Activated naive CD4-positive, alpha-beta T cell treated with anti-CD3 and anti-CD28 coated beads, Interleukin-2, amount 50 U/mL, for 72 hours (primary cell): ENCODE results near the gene EXOC2. TPM values are rescaled to one million over a fixed set of nuclear protein-coding genes. Genes with fewer than 3 reads are reported as not detected.
A peak's percentile ranks its signal among the peaks of the same experiment; 100 is the strongest.

Source experiments
- ATAC-seq, 2 donors: fragments of 150-1000 bp; cut with Tn5 transposase; 2 replicates each; pipeline ENCODE4 v1.10.0; 2021; ENCODE audit warnings: mild to moderate bottlenecking in 2 of 2, moderate library complexity in 2 of 2
- DNase-seq, 2 donors: peaks; one replicate each; pipeline ENCODE4 v3.0.0; 2021 to 2022; ENCODE audit warnings: low spot score in 2 of 2
- H3K27ac Mint-ChIP-seq, 2 donors: one replicate each; pipeline ENCODE4 v1.8.0; 2022; ENCODE audit warnings: mild to moderate bottlenecking in 2 of 2, mixed read lengths in 2 of 2
- H3K36me3 Mint-ChIP-seq, 2 donors: one replicate each; pipeline ENCODE4 v1.8.0; 2022; ENCODE audit warnings: mixed read lengths in 2 of 2
- H3K9me3 Mint-ChIP-seq, 2 donors: one replicate each; pipeline ENCODE4 v1.8.0; 2022; ENCODE audit warnings: mixed read lengths in 2 of 2
- total RNA-seq, 2 donors: library from RNA; stranded (reverse); gene quantifications; one replicate each; pipeline ENCODE4 v1.2.3, GENCODE V29; 2022

Gene EXOC2
- total RNA-seq, 2 donors from 2014 or later = 30.7 to 49.3 TPM

DNA sequence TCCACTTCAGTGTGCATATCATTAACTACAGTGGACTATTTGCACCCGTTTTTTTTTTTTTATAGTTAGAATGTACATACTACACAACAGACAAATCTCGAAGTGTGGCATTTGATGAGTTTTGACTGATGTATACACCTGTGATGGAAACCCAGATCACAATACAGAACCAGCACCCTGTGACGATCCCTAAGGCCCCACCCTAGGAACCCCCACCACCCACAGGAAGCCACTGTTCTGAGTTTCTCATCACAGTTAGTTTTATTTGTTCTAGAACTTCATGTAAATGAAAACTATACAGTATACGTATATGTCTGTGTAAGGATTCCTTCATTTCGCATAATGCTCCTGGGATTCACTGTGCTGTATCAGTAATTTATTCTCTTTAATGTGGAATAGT lies 198.5 kb downstream of the EXOC2 start:
- peaks cover 32 to 47% of the 10 kb centered on the region in 2 donors for H3K36me3 Mint-ChIP-seq
- peak overlapping the region; percentile 96 to 98 for H3K27ac Mint-ChIP-seq
- H3K9me3 Mint-ChIP-seq = no peaks in the 10 kb centered on the region
- ATAC-seq = no peak
- DNase-seq = no peak

DNA sequence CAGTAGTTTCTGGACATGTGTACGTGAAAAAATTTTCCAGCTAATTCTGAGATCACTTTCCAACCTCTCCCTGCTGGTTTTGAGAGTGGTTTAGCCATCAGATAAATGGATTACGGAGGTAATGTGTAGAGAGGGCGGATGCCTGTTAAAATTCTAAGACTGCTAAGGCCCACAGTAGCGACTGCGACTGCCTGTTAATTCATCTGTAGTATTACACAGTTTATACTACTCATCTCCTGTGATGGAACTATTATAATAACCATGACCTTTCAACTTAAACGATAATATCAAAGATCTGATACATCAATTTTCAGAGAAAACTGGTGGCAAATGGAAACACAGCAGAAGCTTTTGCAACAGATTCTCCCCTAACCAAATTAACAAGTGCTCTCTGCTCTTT lies 199.1 kb downstream of the EXOC2 start:
- no peak for DNase-seq
- Mint-ChIP-seq H3K36me3 (peaks cover 38 to 51% of the 10 kb centered on the region in 2 donors), H3K27ac (peak overlapping the region; percentile 96 to 98), H3K9me3 (no peaks in the 10 kb centered on the region)
- no peak for ATAC-seq

DNA sequence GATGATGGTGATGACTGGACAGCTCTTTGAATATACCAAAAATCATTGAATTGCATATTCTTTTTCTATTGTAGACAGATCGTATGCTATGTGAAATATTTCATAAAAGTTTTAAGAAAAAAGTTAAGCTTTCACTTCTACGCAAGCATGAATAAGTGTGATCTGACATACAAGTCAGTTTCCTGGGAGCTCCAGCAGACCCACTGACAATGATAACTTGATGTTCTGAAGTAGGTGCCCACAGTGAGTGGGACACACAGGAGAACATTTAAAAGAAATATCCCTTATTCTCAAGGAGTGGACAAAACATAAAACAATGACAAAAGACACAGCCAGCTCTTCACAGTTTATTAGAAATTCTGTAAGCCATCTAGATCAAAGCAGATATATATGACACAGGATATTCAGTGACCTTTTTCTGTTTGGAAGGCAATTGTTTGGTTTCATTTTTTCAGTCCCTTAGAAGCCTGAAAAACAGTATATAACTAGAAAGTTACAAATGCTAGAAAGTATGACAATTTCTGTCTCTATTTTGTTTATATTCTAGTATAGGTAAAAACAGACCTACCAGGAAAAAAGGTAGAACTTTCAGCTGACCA lies 200.0 kb downstream of the EXOC2 start:
- H3K9me3 Mint-ChIP-seq = no peaks in the 10 kb centered on the region
- peaks cover 38 to 55% of the 10 kb centered on the region in 2 donors for H3K36me3 Mint-ChIP-seq

DNA sequence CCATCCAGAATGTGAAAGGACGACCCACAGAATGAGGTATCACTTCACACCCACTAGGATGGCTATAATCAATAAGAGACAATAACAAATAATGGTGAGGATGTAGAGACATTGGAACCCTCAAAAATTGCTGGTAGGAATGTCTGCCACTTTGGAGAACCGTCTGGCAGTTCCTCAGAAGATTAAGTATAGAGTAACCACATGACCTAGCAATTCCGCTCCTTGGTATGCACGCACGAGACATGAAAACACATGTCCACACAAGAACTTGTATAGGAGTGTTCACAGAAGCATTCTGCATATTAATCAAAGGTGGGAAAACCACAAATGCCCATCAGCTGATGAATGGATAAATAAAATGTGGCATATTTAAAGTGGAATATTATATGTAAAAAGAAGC lies 200.8 kb downstream of the EXOC2 start:
- Mint-ChIP-seq H3K9me3 (no peaks in the 10 kb centered on the region), H3K36me3 (peaks cover 41 to 57% of the 10 kb centered on the region in 2 donors), H3K27ac (peak overlapping the region; percentile 96 to 98)
- ATAC-seq (no peak), DNase-seq (no peak)

More for the DNA sequence above, 200.0 kb downstream of the EXOC2 start:
- ATAC-seq (no peak), DNase-seq (no peak)
- H3K27ac Mint-ChIP-seq = peak overlapping the region; percentile 96 to 98

DNA sequence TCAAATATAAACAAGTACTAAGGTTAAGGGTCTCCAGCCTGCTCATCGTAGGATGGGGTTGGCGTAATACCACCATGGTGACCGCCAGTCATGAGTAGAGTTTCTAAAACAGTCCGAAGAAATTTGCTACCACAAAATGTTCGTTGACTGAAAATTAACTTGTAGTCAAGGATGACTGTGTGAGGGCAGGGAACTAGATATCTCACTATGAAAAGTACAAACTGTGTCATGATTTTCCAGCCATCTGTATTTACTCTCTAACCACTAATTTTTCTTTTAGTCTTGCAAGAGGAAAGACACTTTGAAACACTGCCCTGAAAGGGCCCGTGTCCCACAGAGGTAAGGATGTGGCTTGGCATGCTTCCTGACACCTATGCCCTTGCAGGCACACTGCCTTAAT lies 201.7 kb downstream of the EXOC2 start:
- ATAC-seq (peak; percentile 70 to 71), DNase-seq (no peak)
- H3K9me3 Mint-ChIP-seq = no peaks in the 10 kb centered on the region
- H3K36me3 Mint-ChIP-seq = peaks cover 41 to 59% of the 10 kb centered on the region in 2 donors
- H3K27ac Mint-ChIP-seq = peak overlapping the region; percentile 96 to 98

DNA sequence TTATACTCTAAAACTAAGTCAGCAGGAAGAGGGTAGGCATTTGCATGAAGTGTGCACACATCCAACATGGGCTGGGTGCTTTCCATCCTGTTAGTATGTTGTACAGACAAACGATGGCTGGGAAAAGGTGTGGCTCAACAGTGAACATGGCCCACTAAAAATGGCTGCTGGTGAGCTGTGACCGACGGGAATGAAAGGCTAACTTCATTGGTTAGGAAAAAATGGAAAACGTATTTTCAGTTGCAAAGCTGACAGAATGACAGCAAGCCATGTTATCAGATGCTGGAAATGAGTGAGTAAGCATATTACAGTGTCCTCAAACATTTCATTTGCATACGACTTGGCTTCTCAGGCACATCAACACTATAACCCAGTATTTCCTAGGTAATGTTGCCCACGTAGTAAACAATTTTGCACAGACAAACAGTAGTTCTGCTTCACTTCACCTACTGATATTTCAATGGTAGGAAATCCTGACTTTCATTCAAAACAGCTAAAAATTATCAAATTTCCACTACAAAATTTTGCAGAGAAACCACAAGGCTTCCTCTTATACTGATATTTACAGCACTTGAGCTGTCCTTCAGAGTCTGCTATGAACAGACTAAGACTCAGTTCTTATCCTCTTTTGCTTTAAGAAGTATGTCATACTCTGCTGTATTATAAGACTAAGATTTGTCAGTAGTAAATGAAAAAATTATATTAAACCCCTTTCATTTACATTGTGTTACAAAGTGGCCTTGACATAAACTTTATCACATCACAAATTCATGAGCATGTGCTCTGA lies 202.5 kb downstream of the EXOC2 start:
- H3K27ac Mint-ChIP-seq = peak overlapping the region; percentile 96 to 98
- peak; percentile 39 to 57 for ATAC-seq
- DNase-seq = no peak
- peaks cover 41 to 59% of the 10 kb centered on the region in 2 donors for H3K36me3 Mint-ChIP-seq
- H3K9me3 Mint-ChIP-seq = no peaks in the 10 kb centered on the region

DNA sequence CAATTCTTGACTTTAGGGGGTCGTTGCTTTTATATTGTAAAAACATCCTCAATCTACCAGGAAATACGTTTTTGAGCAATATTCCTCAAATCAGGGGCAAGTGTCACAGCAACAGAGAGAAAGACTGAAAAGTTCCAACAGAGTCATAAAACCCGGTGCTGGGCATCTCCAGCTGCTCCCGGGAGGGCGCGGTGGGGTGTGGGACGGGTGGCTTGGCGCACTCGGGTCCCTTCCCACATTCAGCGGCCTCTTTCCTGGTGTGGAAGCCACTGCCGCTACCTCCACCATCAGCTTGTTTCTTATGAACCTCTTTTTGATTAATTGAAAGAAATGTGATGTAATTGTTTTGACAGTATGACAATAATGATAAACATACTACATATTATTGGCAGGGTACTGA lies 203.2 kb downstream of the EXOC2 start:
- Mint-ChIP-seq H3K36me3 (peaks cover 38 to 62% of the 10 kb centered on the region in 2 donors), H3K9me3 (no peaks in the 10 kb centered on the region), H3K27ac (peak overlapping the region; percentile 96 to 98)
- no peak for DNase-seq
- ATAC-seq = no peak

DNA sequence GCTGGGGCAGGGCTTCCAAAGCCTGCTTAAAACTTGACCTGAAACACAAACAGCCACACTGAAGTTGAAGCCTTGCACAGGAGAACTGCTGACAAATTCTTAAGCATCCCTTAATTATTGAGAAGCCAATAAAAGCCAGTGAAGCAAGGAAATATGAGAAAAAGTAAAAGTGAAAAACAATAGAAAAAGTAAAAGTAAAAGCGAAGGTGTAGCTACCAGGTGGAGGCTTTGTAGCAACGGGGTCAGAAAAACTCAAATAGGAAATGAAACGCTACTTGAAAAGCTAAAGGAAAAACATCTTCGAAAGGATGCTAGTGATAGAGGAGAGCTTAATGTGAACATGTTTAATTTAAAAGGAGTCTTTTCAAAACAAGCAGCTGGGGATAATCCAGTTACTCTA lies 203.9 kb downstream of the EXOC2 start:
- Mint-ChIP-seq H3K9me3 (peaks cover 0 to 2% of the 10 kb centered on the region in 2 donors), H3K27ac (peak overlapping the region; percentile 96 to 98), H3K36me3 (peaks cover 38 to 66% of the 10 kb centered on the region in 2 donors)
- ATAC-seq (peak in 1 of 2 donors; percentile 3), DNase-seq (no peak)

DNA sequence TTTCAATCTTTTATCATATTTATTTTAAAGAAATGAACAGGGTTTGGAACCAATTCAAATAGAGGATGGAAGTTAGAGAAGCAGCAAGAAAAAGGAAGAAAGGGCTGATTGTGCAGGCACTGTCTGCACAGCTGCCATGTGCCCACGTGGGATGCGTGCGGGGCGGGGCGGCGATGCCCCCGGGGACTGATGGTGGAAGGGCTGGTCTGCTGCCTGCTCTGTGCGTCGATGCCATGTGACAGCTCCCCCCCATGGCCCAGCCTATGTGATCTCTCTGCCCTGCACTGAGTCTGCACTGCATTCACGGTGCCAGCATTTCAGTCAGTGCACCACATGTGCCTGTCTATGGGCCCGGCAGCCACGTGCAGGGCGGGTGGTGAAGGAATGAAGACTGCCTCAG lies 205.0 kb downstream of the EXOC2 start:
- H3K9me3 Mint-ChIP-seq = peaks cover 3% of the 10 kb centered on the region in 2 donors
- ATAC-seq (no peak), DNase-seq (no peak)
- H3K27ac Mint-ChIP-seq = peak overlapping the region; percentile 76 to 98
- peaks cover 43 to 74% of the 10 kb centered on the region in 2 donors for H3K36me3 Mint-ChIP-seq

DNA sequence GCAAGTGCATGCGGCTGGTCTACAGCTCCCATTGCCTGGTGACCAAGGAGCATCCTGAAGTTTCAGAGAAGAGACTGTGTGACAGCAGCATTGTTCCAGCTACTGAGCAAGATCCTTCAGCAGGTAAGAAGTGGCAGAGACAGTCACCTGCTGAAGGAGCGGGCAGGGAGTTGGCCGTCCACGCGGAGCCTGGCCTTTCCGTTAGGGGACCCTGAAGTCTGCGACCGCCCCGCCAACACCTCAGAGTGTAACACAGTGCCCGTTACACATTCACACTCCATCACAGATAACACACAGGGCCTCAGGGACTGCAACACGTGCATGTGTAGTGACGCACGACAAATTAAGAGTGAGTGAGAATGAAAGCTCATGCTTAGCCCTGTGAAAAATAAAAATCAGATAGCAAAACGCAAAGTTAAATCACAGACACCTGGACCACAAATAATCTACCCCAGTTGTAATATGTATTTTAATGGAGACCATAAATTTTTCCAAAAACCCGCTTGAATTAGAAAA lies 207.2 kb downstream of the EXOC2 start:
- no peak for ATAC-seq
- H3K36me3 Mint-ChIP-seq = peaks cover 45 to 80% of the 10 kb centered on the region in 2 donors
- peaks cover 10 to 14% of the 10 kb centered on the region in 2 donors for H3K9me3 Mint-ChIP-seq
- H3K27ac Mint-ChIP-seq = peak overlapping the region; percentile 84 to 98
- DNase-seq = no peak

DNA sequence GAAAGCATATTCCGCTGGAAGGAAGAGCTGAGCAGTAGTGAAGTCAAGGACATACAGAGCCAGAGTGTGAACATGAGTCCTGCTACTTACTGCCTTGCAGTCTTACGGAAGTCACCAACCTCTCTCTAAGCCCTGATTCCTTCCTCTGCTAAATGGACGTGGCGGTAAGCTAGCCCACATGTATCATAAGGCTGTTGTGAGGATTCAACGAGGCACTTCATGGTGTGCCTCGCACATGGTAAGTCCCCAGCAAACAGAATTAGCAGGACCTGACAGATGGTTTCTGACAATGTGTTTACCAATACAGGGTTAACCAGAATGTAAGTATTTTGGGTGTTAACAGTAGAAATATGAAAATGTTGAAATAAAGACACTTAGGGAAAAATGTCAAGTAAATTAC lies 208.2 kb downstream of the EXOC2 start:
- ATAC-seq = peak in 1 of 2 donors; percentile 5

DNA sequence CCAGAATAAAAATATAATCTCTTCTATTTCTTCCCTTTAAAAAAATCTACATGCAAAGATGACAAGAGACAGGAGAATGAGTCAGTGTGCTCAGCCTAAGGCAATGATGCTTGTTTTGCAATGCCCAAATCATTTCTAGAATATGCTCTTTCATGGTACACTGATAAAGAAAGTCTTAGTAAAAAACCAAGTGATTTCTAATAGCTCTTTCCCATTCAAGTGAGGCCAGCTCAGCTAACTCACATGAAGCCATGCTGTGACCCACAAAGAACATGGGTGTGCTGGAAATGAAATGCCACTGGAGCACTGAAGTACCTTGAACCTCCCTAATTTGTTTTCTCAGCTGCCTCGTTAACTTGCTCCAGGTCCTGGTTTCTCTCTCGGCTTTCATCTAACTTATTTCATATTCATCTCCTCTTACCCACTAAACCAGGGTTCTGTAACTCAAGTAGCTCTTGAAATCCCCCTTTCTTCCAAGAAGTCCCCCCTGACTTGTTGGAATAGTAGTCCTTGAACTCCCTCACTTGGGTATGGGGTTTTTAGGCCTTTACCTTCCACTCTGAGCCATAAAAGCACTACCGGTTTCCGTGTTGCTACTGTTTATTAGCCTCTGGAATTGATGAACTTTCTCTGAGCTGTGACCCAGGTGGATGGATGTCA lies 208.7 kb downstream of the EXOC2 start:
- Mint-ChIP-seq H3K36me3 (peaks cover 40 to 75% of the 10 kb centered on the region in 2 donors), H3K9me3 (peaks cover 10 to 14% of the 10 kb centered on the region in 2 donors), H3K27ac (peak overlapping the region; percentile 84 to 98)
- DNase-seq (peak; percentile 59 to 71), ATAC-seq (peak; percentile 94 to 95)

More for the DNA sequence above, 208.2 kb downstream of the EXOC2 start:
- peaks cover 10 to 14% of the 10 kb centered on the region in 2 donors for H3K9me3 Mint-ChIP-seq
- peak overlapping the region; percentile 84 to 98 for H3K27ac Mint-ChIP-seq
- DNase-seq = no peak
- peaks cover 45 to 81% of the 10 kb centered on the region in 2 donors for H3K36me3 Mint-ChIP-seq

DNA sequence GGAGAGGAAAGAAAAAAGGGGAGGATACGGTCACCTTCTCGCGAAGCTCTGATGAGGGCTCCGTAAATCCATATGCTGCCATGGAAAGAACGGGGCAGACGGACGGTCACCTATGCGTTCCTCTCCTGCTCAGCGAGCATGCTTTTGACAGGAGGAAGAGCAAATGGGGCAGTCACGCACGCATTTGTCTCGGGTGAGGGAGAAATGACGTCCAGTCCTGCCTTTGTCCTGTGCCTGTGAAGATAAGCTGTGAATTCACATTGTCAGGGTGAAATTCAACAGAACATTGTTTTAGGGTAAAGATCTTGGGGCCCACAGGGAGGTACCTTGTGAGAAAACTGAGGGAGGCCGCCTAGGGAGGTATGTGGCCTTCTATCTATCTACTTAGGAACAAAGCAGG lies 217.6 kb downstream of the EXOC2 start:
- Mint-ChIP-seq H3K9me3 (no peaks in the 10 kb centered on the region), H3K36me3 (peaks cover 0 to 8% of the 10 kb centered on the region in 2 donors), H3K27ac (peak overlapping the region; percentile 83 to 88)
- ATAC-seq = no peak
- DNase-seq = no peak

DNA sequence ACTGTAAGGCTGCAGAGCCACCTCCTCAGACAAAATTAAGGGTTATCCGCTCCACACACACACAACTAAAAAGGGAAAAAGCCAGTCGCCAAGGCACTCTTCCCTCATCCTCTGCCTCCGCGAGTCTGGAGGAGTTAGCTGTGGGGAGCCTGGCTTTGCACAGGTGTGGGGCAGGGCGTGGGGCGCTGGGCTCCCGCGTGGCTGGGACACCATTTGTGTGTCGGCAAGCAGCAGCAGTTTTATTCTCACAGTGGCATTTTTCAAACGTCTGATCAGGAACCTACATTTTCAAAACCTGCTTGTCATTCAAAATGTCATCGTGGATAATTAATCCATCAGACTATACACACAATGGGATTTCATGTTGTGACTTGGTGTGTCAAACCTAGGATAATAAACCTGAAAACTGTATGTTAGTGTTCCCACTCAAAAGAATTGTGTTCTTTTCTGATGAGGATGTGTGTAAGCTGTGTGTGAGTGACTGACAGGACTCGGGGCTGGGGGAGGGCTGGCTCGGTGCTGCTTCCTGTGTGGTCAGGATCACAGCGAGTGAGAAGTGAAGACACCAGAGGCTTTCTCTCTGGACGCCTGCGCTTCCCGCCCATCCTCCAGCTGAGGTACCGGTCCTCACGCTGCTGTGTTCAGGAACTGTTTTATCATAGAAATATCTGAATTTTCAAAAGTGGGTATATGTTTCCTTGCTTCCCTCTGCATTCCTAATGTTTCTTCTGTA lies 218.3 kb downstream of the EXOC2 start:
- Mint-ChIP-seq H3K27ac (peak overlapping the region; percentile 83 to 88), H3K9me3 (no peaks in the 10 kb centered on the region), H3K36me3 (peaks cover 0 to 8% of the 10 kb centered on the region in 2 donors)
- ATAC-seq (peak; percentile 86 to 97), DNase-seq (peak; percentile 74 to 77)

DNA sequence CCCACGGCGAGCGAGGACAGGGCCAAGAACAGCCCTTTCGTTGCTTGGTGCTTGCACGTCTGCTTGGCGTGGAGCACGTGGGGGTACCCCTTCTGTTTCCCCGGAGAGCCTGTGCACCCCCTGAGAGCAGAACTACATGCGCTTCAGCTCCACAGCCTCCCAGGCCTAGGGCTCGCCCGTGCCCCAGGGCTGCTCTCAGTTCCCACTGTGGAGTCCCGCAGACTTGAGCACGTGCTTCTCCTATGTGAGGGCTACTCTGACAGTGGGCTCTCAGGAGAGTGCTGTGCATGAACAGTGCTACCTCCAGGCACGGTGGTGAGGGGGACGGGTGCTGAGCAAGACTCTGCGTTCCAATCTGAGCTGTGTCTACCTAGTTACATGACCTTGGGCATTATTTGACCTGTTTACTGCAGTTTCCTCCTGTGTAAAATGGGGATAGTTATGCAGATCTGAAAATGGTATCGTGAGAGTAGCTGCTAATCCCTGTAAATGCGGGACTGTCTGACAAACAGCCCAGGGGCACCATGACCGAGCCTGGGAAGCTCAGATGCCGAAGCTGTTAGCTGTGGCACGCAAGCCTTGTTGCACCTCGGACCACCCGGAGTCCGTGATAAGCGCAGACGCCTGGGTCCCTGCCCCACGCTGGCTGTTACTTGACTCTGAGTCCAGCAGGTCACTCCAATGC lies 219.0 kb downstream of the EXOC2 start:
- H3K9me3 Mint-ChIP-seq = no peaks in the 10 kb centered on the region
- ATAC-seq (no peak), DNase-seq (no peak)
- H3K36me3 Mint-ChIP-seq = peaks cover 0 to 8% of the 10 kb centered on the region in 2 donors
- peak overlapping the region; percentile 83 to 88 for H3K27ac Mint-ChIP-seq

DNA sequence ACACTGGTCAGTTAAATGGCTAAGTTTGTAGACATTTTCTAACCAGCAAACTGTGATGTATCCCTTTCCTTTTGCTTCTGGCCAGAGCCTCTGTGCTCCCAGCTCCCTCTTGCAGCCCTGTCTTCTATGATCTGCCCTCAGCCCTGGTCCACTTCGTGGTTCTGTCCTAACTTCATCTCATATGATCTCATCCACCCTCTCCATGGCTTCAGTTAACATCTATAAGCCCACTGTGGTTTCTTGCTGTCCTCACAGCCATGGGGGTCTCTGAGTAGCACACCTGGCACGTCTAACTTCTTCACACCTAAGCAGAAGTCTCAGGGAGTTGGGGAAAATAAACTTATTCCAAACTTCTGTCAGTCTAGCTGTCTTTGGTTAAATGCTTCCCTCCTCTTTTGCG lies 219.6 kb downstream of the EXOC2 start:
- Mint-ChIP-seq H3K36me3 (peaks cover 0 to 8% of the 10 kb centered on the region in 2 donors), H3K27ac (peak overlapping the region in 1 of 2 donors; percentile 85), H3K9me3 (no peaks in the 10 kb centered on the region)
- DNase-seq (no peak), ATAC-seq (no peak)
